ENCODE measurements around the gene GALK2. TPM values are rescaled to one million over a fixed set of nuclear protein-coding genes. Genes with fewer than 3 reads are reported as not detected.
"Not testable (repeated sequence)": the region's sequence is repeated elsewhere in the genome, so short reads cannot be mapped to it uniquely, and the experiment has no call there.

The GALK2 gene
- total and polyA plus RNA-seq, 2 experiments from 2014 or later = 27.5 to 28.1 TPM

DNA sequence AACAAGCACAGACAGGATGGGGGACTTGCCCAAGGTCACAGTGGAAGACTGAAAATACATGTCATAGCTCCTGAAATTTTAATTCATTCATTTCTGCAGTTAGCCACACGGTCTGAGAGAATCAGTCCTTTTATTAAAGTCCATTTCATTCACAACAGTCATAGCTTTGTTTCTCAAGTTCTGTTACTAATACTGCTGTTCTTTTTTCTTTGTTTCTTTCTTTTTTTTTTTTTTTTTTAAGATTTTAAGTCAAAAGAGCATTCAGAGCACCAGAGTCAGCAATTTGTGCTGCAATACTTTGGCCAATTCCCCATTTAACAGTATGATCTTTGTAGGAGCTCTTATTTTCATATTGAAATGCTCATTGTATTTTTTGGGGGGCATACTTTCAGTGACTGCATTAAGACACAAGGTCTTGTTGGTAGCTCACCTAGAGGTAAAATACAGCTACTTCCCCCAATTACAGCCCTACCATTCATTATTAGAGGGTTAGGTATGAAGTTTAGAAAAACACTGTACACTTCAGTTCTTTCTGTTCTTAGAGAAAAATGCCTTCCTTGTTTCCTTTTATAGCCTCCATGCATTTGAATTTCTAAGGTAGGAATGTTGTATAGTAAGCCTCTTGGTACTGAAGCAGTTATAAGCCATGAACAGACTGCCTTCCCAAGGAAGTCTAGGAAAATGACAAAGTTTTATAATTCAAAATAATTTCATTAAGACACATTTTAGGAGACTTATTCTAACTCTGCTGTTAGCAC lies 9.6 kb downstream of the GALK2 start:
- Histone ChIP-seq H3K9me3 (ENCODE audit: low read depth) (no peaks in the 10 kb centered on the region), H3K4me3 (no peak overlapping the region), H3K27me3 (no peaks in the 10 kb centered on the region), H3K27ac (no peak overlapping the region), H3K4me1 (ENCODE audit: low read depth) (no peaks in the 10 kb centered on the region), H3K36me3 (no peaks in the 10 kb centered on the region)
- no peak for TF ChIP-seq CTCF (IDR thresholded peaks at IDR 0.05; ENCODE audit: low read depth, low read length)
- no peak for DNase-seq (ENCODE audit: low read depth in 1 of 2, low spot score in 1 of 2)

DNA sequence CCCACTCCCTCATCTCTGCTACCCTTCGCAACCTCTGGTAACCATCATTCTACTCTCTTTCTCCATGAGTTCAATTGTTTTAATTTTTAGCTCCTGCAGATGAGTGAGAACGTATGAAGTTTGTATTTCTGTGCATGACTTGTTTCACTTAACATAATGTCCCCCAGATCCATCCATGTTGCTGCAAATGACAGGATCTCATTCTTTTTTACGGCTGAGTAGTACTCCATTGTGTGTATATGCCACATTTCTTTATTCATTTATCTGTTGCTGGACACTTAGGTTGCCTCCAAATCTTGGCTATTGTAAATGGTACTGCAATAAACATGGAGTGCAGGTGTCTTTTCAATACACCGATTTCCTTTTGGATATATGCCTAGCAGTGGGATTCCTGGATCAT lies 12.1 kb downstream of the GALK2 start:
- TF ChIP-seq CTCF (IDR thresholded peaks at IDR 0.05; ENCODE audit: low read depth, low read length) = no peak
- Histone ChIP-seq H3K4me1 (ENCODE audit: low read depth) (no peaks in the 10 kb centered on the region), H3K9me3 (ENCODE audit: low read depth) (no peaks in the 10 kb centered on the region), H3K27ac (no peak overlapping the region), H3K4me3 (no peak overlapping the region), H3K36me3 (no peaks in the 10 kb centered on the region), H3K27me3 (no peaks in the 10 kb centered on the region)
- no peak for DNase-seq (ENCODE audit: low read depth in 1 of 2, low spot score in 1 of 2)

GRCh38 chr15:49183741-49184140 lies 13.7 kb downstream of the GALK2 start:
- not testable (repeated sequence) for H3K27me3 ChIP-seq; H3K36me3 ChIP-seq; H3K27ac ChIP-seq; H3K4me3 ChIP-seq; H3K4me1 ChIP-seq (ENCODE audit: low read depth); H3K9me3 ChIP-seq (ENCODE audit: low read depth); DNase-seq (ENCODE audit: low read depth in 1 of 2, low spot score in 1 of 2)

GRCh38 chr15:49185473-49185872 lies 15.4 kb downstream of the GALK2 start:
- DNase-seq (ENCODE audit: low read depth in 1 of 2, low spot score in 1 of 2) = no peak
- no peak for TF ChIP-seq CTCF (IDR thresholded peaks at IDR 0.05; ENCODE audit: low read depth, low read length)
- no peaks in the 10 kb centered on the region for H3K4me1 ChIP-seq (ENCODE audit: low read depth)
- H3K4me3 ChIP-seq = no peak overlapping the region
- no peaks in the 10 kb centered on the region for H3K27me3 ChIP-seq
- no peaks in the 10 kb centered on the region for H3K36me3 ChIP-seq
- no peak overlapping the region for H3K27ac ChIP-seq
- no peaks in the 10 kb centered on the region for H3K9me3 ChIP-seq (ENCODE audit: low read depth)

- no peaks in the 10 kb centered on the region for H3K9me3 ChIP-seq (ENCODE audit: low read depth)
- no peaks in the 10 kb centered on the region for H3K36me3 ChIP-seq
- no peaks in the 10 kb centered on the region for H3K4me1 ChIP-seq (ENCODE audit: low read depth)
- no peak overlapping the region for H3K4me3 ChIP-seq
- TF ChIP-seq CTCF (IDR thresholded peaks at IDR 0.05; ENCODE audit: low read depth, low read length) = no peak
- H3K27ac ChIP-seq = no peak overlapping the region
- H3K27me3 ChIP-seq = no peaks in the 10 kb centered on the region
- no peak for DNase-seq (ENCODE audit: low read depth in 1 of 2, low spot score in 1 of 2)
These were observed 17.6 kb downstream of the GALK2 start for GRCh38 chr15:49187549-49188245.

DNA sequence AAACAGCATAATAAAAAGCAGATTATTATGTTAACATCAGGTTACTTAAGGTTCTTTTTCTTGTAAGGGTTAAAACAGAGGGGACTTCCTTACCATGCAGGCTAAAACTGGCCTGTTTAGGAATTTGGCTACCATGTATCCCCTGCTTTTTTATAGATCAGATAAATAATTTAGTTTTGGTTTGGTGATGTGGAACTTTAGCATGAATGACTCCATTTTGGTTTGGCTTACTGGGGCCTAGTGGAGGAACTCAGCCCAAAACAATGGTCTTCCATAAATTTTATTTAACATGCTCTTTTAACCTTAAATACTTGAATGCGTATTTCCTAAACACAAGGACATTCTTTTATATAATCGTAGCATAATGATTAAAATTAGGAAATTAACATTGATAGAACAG lies 18.9 kb downstream of the GALK2 start:
- TF ChIP-seq CTCF (IDR thresholded peaks at IDR 0.05; ENCODE audit: low read depth, low read length) = no peak
- Histone ChIP-seq H3K36me3 (no peaks in the 10 kb centered on the region), H3K27me3 (no peaks in the 10 kb centered on the region), H3K4me3 (no peak overlapping the region), H3K4me1 (ENCODE audit: low read depth) (no peaks in the 10 kb centered on the region), H3K9me3 (ENCODE audit: low read depth) (no peaks in the 10 kb centered on the region), H3K27ac (no peak overlapping the region)
- no peak for DNase-seq (ENCODE audit: low read depth in 1 of 2, low spot score in 1 of 2)

All from cardiac muscle cell (in vitro differentiated cells and primary cell).